Measurements from ENCODE around the gene GCK. TPM values are rescaled to one million over a fixed set of nuclear protein-coding genes. Genes with fewer than 3 reads are reported as not detected.

Gene GCK
- total and polyA plus RNA-seq, 5 donors, result 7.4 to 17.4 (median 12.8) TPM

GRCh38 chr7:44189993-44190872, 994 bp upstream of the GCK start:
- no peak overlapping the region for H3K4me3 ChIP-seq (ENCODE audit: low read length)
- WGBS, result 84% methylated on average over 14 of the region's 14 CpGs
- intact Hi-C loops (cut with DNase I), result loop anchor here in 3 of 4 donors (5.0 to 10.0 kb wide), 3 partner anchors 55 to 118 kb away; no protein-coding TSS in a partner anchor
- no peaks in the 10 kb centered on the region for H3K27me3 ChIP-seq (ENCODE audit: control insufficient read depth, insufficient read depth)
- DNase-seq (no peak), ATAC-seq (no peak)
- H3K4me1 ChIP-seq (ENCODE audit: control insufficient read depth, insufficient read depth, low read length), result no peaks in the 10 kb centered on the region
- H3K9me3 ChIP-seq (ENCODE audit: control insufficient read depth, low read length), result no peaks in the 10 kb centered on the region
- no peak overlapping the region for H3K27ac ChIP-seq (ENCODE audit: low read length)

- Histone ChIP-seq H3K9me3 (ENCODE audit: control insufficient read depth, low read length) (no peaks in the 10 kb centered on the region), H3K27ac (ENCODE audit: low read length) (no peak overlapping the region), H3K4me1 (ENCODE audit: control insufficient read depth, insufficient read depth, low read length) (no peaks in the 10 kb centered on the region), H3K4me3 (ENCODE audit: low read length) (no peak overlapping the region), H3K27me3 (ENCODE audit: control insufficient read depth, insufficient read depth) (no peaks in the 10 kb centered on the region)
- intact Hi-C loops (cut with DNase I), result loop anchor here in 1 of 4 donors (5.0 kb wide), 1 partner anchor 116 kb away; no protein-coding TSS in a partner anchor
- 80% methylated on average over 16 of the region's 16 CpGs for WGBS
- ATAC-seq (no peak), DNase-seq (no peak)
Measured at GRCh38 chr7:44188480-44189225, 586 bp downstream of the GCK start.

- 60% methylated on average over 9 of the region's 9 CpGs for WGBS
- no peak for ATAC-seq
Measured at GRCh38 chr7:44187636-44188416, 1.4 kb downstream of the GCK start.

GRCh38 chr7:44186736-44187135, 2.5 kb downstream of the GCK start:
- ATAC-seq, result no peak
- intact Hi-C loops (cut with DNase I), result loop anchor here in 1 of 4 donors (5.0 kb wide), 1 partner anchor 114 kb away; no protein-coding TSS in a partner anchor
- DNase-seq, result no peak
- Histone ChIP-seq H3K27ac (ENCODE audit: low read length) (no peak overlapping the region), H3K9me3 (ENCODE audit: control insufficient read depth, low read length) (peaks cover 8% of the 10 kb centered on the region), H3K27me3 (ENCODE audit: control insufficient read depth, insufficient read depth) (no peaks in the 10 kb centered on the region), H3K4me1 (ENCODE audit: control insufficient read depth, insufficient read depth, low read length) (no peaks in the 10 kb centered on the region), H3K4me3 (ENCODE audit: low read length) (no peak overlapping the region)
- WGBS, result 83% methylated on average over 5 of the region's 5 CpGs

More at GRCh38 chr7:44187636-44188416, 1.4 kb downstream of the GCK start:
- no peak for DNase-seq
- H3K27ac ChIP-seq (ENCODE audit: low read length), result no peak overlapping the region
- intact Hi-C loops (cut with DNase I), result loop anchor here in 1 of 4 donors (5.0 kb wide), 1 partner anchor 116 kb away; no protein-coding TSS in a partner anchor
- peaks cover 4% of the 10 kb centered on the region for H3K9me3 ChIP-seq (ENCODE audit: control insufficient read depth, low read length)
- no peaks in the 10 kb centered on the region for H3K27me3 ChIP-seq (ENCODE audit: control insufficient read depth, insufficient read depth)
- H3K4me1 ChIP-seq (ENCODE audit: control insufficient read depth, insufficient read depth, low read length), result no peaks in the 10 kb centered on the region
- H3K4me3 ChIP-seq (ENCODE audit: low read length), result no peak overlapping the region

GRCh38 chr7:44185729-44186128, 3.5 kb downstream of the GCK start:
- peak in 1 of 3 donors; percentile 36 for DNase-seq
- intact Hi-C loops (cut with DNase I), result loop anchor here in 1 of 4 donors (5.0 kb wide), 1 partner anchor 113 kb away; no protein-coding TSS in a partner anchor
- WGBS, result 82% methylated on average over 5 of the region's 5 CpGs

GRCh38 chr7:44184873-44185446, 4.3 kb downstream of the GCK start:
- Histone ChIP-seq H3K27ac (ENCODE audit: low read length) (no peak overlapping the region), H3K27me3 (ENCODE audit: control insufficient read depth, insufficient read depth) (no peaks in the 10 kb centered on the region), H3K4me3 (ENCODE audit: low read length) (no peak overlapping the region), H3K9me3 (ENCODE audit: control insufficient read depth, low read length) (peaks cover 8% of the 10 kb centered on the region), H3K4me1 (ENCODE audit: control insufficient read depth, insufficient read depth, low read length) (no peaks in the 10 kb centered on the region)
- ATAC-seq (no peak), DNase-seq (no peak)
- WGBS, result 82% methylated on average over 2 of the region's 2 CpGs
- intact Hi-C loops (cut with DNase I), result loop anchor here in 1 of 4 donors (5.0 kb wide), 1 partner anchor 113 kb away; no protein-coding TSS in a partner anchor

More at GRCh38 chr7:44185729-44186128, 3.5 kb downstream of the GCK start:
- Histone ChIP-seq H3K4me1 (ENCODE audit: control insufficient read depth, insufficient read depth, low read length) (no peaks in the 10 kb centered on the region), H3K27me3 (ENCODE audit: control insufficient read depth, insufficient read depth) (no peaks in the 10 kb centered on the region), H3K9me3 (ENCODE audit: control insufficient read depth, low read length) (peaks cover 8% of the 10 kb centered on the region), H3K4me3 (ENCODE audit: low read length) (no peak overlapping the region), H3K27ac (ENCODE audit: low read length) (no peak overlapping the region)
- ATAC-seq, result no peak

GRCh38 chr7:44184206-44184872, 4.9 kb downstream of the GCK start:
- no peaks in the 10 kb centered on the region for H3K4me1 ChIP-seq (ENCODE audit: control insufficient read depth, insufficient read depth, low read length)
- no peaks in the 10 kb centered on the region for H3K27me3 ChIP-seq (ENCODE audit: control insufficient read depth, insufficient read depth)
- no peak for DNase-seq
- 71% methylated on average over 16 of the region's 16 CpGs for WGBS
- no peak overlapping the region for H3K27ac ChIP-seq (ENCODE audit: low read length)
- peaks cover 8% of the 10 kb centered on the region for H3K9me3 ChIP-seq (ENCODE audit: control insufficient read depth, low read length)
- ATAC-seq, result no peak
- intact Hi-C loops (cut with DNase I), result no loop called here
- H3K4me3 ChIP-seq (ENCODE audit: low read length), result no peak overlapping the region

GRCh38 chr7:44183386-44183785, 5.9 kb downstream of the GCK start:
- no peaks in the 10 kb centered on the region for H3K27me3 ChIP-seq (ENCODE audit: control insufficient read depth, insufficient read depth)
- 37% methylated on average over 2 of the region's 2 CpGs for whole genome bisulfite sequencing
- DNase-seq, result no peak
- intact Hi-C loops (cut with DNase I), result no loop called here
- peaks cover 8% of the 10 kb centered on the region for H3K9me3 ChIP-seq (ENCODE audit: control insufficient read depth, low read length)
- no peak overlapping the region for H3K4me3 ChIP-seq (ENCODE audit: low read length)
- no peak for ATAC-seq
- no peaks in the 10 kb centered on the region for H3K4me1 ChIP-seq (ENCODE audit: control insufficient read depth, insufficient read depth, low read length)
- no peak overlapping the region for H3K27ac ChIP-seq (ENCODE audit: low read length)

GRCh38 chr7:44182827-44183226, 6.4 kb downstream of the GCK start:
- peaks cover 8% of the 10 kb centered on the region for H3K9me3 ChIP-seq (ENCODE audit: control insufficient read depth, low read length)
- WGBS, result 78% methylated on average over 5 of the region's 5 CpGs
- intact Hi-C loops (cut with DNase I), result no loop called here
- no peak for ATAC-seq
- no peaks in the 10 kb centered on the region for H3K27me3 ChIP-seq (ENCODE audit: control insufficient read depth, insufficient read depth)
- DNase-seq, result no peak
- no peak overlapping the region for H3K27ac ChIP-seq (ENCODE audit: low read length)
- H3K4me1 ChIP-seq (ENCODE audit: control insufficient read depth, insufficient read depth, low read length), result no peaks in the 10 kb centered on the region
- no peak overlapping the region for H3K4me3 ChIP-seq (ENCODE audit: low read length)

- Histone ChIP-seq H3K4me1 (ENCODE audit: control insufficient read depth, insufficient read depth, low read length) (no peaks in the 10 kb centered on the region), H3K27me3 (ENCODE audit: control insufficient read depth, insufficient read depth) (no peaks in the 10 kb centered on the region), H3K27ac (ENCODE audit: low read length) (no peak overlapping the region), H3K9me3 (ENCODE audit: control insufficient read depth, low read length) (peaks cover 8% of the 10 kb centered on the region), H3K4me3 (ENCODE audit: low read length) (no peak overlapping the region)
- WGBS, result 64% methylated on average over 3 of the region's 3 CpGs
- ATAC-seq (no peak), DNase-seq (no peak)
- intact Hi-C loops (cut with DNase I), result no loop called here
Measured at GRCh38 chr7:44180631-44181030, 8.6 kb downstream of the GCK start.

Data from right cardiac atrium (tissue), 5 donors.